CD4-positive, alpha-beta T cell treated with Interleukin-15 for 1 hour (primary cell): Measurements from ENCODE around the gene LHX4.

Source experiments
- DNase-seq: peaks from one replicate; pipeline ENCODE4 v3.0.0-alpha.2; 2020

Gene LHX4

DNA sequence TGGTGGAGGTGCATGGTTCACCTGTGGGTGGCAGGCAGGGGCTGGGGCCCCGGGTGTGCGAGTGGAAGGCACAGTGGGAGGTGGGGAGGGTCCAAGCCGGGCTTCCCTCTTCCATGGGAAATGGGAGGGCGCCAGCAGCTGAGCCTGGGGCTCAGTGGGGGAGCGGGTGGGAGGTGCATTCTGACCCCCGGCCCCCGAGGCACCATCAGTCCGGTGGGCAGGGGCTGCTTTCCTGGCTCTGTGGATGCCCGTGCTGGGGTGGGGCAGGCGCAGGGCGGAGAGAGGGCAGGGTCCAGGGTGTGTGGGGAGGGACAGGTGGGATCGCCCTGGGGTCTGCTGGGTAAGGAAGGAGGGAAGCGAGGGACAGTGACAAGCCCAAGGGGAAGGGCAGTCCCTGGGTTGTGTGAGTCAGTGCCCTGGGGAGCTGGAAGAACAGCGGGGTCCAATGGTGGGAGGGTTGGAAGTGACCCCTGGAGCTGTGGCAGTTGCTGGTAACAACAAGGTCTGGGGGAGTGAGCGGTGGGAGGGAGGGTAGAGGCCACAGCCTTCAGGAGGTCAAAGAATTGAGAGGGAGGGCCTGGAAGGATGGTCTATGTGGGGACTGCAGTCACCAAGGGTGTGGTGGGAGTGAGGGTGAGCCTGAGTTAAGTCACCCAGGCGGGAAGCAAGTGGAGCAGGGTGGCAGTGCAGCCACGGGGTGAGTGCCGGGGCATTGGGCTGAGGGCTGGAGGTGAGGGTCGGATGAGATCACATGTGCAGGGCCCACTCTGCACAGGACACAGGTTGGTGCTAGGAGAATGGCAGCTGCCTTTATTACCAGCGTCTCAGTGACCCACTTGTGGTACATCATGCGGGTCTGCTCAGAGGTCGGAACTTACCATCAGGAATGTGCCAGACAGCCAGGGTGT is 29.6 kb downstream of the LHX4 start:
- no peak for DNase-seq

DNA sequence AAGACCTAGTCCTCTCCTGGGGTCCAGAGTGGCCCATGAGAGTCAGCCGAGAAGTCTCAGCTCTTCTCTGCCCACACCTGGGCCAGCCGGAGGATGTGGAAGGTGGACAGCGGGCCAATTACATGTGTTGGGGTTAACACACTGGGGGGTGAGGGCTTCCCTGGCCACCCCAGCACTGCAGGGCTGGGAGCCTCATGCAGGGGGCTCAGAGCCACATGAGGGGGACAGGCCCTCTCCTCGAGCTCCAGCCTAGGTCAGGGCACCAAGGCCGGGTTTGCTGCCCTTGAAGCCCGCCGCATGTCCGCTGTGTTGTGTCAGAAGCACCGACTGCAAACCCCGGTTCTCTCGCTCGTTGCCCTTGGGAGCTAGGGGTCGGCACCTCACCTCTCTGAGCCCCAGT is 30.5 kb downstream of the LHX4 start:
- DNase-seq = no peak

- no peak for DNase-seq
These were observed 31.0 kb downstream of the LHX4 start for GRCh38 chr1:180261030-180261429.

DNA sequence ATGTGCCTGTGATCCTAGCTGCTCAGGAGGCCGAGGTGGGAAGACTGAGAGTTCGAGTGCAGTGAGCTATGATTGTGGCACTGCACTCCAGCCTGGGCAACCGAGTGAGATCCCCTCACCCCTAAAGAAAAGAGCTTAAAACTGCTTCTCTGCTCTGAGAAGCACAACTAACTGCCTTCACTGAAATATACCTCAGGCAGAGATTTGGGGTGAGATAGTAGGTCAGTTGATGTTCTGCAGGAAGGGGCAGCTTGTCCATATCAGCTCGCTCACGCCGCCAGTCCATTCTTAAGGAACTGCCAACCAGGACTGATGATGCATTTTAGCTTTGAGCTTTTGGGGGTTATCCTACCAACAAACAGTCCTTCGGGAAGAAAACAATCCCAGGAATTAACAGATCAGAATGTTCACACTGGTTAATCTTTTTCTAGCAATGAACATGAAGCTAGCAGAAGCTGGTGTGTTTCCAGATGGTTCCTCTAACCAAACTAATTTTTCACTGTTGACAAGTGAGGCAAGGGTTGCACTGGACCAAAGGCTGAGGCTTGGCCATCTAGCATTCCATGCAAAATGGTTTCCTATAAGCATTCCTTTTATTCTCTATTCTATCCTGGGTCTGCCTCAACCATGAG is 31.6 kb downstream of the LHX4 start:
- DNase-seq = no peak

DNA sequence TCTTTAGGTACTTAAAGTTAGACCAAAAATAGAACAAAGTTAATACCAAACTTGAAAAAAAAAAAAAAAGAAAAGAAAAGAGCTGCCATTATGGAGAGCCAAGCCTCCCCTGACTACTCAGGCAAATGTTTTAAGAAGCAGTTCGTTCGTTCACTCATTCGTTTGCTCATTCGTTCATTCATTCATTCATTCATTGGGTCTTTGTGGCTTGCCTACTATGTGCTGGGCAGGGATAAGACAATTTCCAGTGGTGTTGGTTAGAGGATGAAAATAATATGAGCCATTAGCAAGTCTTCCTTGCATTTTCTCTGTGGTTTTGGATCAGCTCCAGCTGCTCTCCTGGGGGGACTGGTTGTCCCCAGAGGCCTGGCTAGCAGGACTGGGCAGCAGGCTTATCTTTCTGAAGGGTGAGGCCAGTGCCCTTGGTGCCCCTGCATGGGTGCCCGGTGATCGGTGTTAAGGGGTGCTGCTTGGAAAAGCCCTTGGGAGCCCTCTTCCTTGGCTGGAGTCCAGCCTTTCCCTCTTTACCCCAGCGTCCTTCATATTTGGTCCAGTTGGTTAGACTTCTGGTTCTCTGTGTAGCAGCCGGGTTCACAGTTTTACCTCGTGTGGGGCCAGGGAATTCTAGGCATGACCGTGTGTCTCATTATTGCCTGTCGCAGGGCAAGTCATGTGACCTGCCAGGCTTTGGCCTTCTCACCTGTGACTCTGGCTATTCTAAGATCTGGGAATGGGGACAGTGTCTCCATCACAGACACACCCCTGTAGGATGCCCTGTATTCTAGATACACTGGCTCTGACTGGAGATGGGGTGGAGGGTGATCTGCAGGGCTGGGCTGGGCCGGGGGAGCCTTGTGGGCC is 32.8 kb downstream of the LHX4 start:
- DNase-seq = no peak

DNA sequence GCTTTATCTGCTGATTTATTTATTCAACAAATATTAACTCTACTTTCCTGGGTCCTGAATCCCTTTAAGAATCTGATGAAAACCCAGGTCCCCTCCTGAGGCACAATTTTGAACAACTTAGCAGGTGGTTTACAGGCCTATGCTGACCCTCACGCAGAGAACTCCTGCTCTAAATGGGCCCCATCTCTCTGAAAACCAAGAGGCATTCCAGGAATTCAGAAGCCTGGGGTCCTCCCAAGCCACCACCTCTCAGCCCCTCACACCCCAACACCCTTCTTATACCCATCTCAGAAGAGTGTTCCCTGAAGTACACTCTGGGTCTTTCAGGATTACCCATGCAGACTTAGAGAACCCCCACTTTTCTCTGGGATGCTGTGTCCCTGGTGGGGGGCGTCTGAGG is 34.5 kb downstream of the LHX4 start:
- no peak for DNase-seq

GRCh38 chr1:180265201-180265600 is 35.1 kb downstream of the LHX4 start:
- no peak for DNase-seq

GRCh38 chr1:180265871-180266270 is 35.8 kb downstream of the LHX4 start:
- no peak for DNase-seq

- DNase-seq = no peak
These were observed 36.5 kb downstream of the LHX4 start for GRCh38 chr1:180266275-180267210.

- no peak for DNase-seq
These were observed 37.1 kb downstream of the LHX4 start for GRCh38 chr1:180267211-180267561.

DNA sequence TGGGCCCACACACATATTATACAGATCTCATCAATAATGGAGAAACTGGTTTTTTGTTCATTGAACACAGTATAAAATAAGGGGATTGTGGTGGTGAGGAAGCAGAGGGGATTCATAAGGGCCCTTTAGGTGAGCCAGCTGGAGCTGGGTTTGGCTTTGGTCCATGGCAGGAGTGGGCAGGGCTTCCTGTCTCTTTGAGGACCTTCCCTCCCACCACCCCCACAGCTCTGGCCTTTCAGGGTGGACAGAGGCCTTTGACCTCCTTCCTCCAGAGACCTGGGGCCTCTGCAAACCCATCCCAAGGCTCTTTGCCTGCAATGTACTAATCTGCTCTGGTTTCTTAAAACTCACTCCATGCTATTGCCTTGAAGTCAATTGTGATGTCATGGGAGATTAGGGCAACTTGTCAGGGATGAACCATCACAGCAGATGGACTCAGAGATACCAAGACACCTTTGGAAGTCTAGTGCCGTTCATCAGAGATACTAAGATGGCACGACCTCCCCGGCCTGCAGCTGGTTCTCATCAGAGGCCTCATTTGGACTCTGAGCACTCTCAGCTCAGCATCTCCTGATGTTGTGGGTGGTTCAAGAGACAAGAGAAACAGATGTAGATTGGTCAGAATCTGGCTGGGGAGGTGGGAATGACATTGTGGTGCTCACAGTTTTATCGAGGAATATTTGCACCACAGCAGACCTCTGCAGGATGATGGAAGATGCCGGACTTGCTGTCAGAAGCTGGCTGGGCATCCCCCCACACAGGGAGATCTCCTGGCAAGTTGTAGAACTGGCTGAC is 37.9 kb downstream of the LHX4 start:
- no peak for DNase-seq

DNA sequence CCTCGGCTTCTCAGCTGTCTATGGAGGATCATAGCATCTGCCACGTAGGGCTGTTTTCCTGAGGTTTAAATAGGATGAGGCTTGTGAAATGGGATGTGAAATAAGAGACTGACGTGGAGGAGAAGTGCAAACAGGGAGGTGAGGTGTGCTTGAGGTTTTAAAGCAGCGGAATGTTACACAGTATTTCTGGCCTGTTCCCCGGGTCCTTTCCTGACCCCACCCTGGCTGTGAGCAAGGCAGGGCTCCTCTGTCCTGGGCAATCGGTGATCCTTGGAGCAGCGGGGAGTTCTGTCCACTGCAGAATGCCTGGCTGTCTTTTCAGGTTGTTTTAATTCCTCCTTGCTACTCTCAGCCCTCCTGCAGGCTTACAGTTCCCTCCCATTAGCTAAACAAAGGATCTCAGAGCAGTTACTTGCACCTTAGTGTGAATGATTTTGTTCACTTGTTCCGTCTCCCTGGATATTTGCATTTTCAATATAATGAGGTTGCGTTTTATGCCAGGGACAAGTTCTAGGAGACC is 38.6 kb downstream of the LHX4 start:
- no peak for DNase-seq

DNA sequence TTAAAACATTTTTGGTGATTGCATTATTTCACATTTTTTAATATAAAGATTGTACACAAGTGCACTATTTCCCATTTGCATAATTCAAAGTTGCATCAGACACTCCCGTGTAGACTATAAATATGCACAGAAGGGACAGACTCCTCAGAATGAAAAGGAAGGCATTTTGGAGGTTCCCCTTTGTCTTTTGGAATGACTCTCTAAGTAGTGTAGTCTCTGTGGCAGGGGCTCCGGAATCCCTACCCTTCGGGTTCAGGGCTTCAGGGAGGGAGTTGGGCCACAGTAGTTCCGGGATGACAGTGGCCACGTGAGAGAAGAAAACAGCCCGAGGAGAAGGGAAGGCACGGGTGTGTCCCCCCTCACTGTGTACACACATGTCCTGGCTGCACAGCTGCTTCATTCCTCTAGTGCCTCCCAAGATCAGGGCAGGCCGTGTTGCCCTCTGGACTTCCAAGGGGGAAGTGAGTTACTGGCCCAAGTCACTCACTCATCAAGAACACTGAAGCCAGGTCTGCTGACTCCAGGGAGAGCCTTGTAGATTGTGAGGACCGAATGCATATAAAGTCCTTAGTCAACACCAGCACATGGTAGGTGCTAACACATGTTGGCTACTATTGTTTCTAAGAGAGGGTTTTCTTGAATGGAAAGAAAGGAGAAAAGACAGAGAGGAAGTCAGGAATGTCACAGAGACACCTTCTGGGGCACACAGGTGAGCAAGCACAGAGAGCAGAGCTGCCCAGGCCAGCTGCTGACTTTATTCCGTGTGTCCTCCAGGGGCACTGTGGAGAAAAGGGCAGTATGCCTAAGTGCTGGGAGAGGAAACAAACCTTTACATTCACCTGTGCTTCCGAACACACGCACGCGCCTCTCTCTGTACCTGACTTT is 39.8 kb downstream of the LHX4 start:
- DNase-seq = no peak

DNA sequence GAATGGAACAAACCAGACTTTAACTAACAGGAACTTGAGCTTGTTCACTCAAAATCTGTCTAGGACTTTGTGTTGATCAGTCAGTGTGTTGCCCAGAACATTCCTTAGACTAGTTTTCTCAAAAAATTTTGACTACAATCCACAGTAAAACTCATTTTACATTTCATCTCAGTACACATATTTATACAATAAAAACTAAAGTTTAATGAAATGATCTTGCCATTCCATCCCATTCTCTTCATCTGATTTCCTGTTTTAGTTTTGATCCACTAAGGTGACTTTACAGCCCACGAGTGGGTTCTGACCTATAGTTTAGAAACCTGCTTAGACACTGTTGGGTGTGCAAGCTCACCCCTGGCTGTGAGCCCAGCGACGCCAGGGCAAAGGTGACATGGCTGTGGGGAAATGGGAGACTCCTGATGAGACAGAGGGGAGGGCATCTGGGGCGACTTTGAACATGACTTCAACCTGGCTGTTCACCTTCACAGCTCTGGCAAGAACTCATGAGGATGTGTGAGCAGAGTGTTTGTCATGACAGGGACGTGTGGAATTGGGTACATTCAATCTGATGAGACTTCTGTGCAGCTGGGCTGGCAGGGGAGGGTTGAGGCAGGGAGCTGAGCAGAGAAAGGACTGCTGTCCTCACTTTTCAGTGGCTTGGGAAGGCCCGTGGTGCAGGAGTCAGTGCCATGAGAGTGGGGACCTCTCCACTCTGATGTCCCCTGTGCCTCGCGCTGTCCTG is 40.6 kb downstream of the LHX4 start:
- DNase-seq = no peak

- DNase-seq = no peak
These were observed 41.5 kb downstream of the LHX4 start for GRCh38 chr1:180271272-180272255.

GRCh38 chr1:180272395-180272794 is 42.3 kb downstream of the LHX4 start:
- DNase-seq = no peak

GRCh38 chr1:180273066-180273465 is 43.0 kb downstream of the LHX4 start:
- no peak for DNase-seq

DNA sequence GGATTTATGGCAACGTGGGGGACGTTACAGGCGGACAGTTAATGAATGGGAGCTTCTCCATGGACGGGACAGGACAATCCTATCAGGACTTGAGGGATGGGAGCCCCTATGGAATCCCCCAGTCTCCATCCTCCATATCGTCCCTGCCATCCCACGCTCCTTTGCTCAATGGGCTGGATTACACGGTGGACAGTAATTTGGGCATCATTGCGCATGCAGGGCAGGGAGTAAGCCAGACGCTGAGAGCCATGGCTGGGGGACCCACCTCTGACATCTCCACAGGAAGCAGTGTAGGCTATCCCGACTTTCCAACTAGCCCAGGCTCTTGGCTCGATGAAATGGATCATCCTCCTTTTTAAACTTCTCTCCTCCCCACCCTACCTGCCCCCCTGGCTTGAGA is 44.2 kb downstream of the LHX4 start:
- no peak for DNase-seq
